Sigmoid colon (tissue), 7 donors: ENCODE results near the gene USP31. TPM values are rescaled to one million over a fixed set of nuclear protein-coding genes. Genes with fewer than 3 reads are reported as not detected.

Experiments
- DNase-seq: peaks from one replicate; pipeline ENCODE4 v3.0.0-alpha.2; 2019
- H3K27ac ChIP-seq, 4 donors: fragments of 200-600 bp; sonication (generic); one replicate each; pipeline ENCODE4 v1.5.1; 2016 to 2019; ENCODE audit warnings: mild to moderate bottlenecking in 1 of 4
- H3K27me3 ChIP-seq, 3 donors: fragments of 200-600 bp; sonication (generic); one replicate each; pipeline ENCODE4 v1.5.1; 2019; ENCODE audit warnings: mild to moderate bottlenecking in 1 of 3
- H3K36me3 ChIP-seq, 4 donors: fragments of 200-600 bp; sonication (generic); one replicate each; pipeline ENCODE4 v1.5.1; 2016 to 2019
- H3K4me1 ChIP-seq, 4 donors: fragments of 200-600 bp; sonication (generic); one replicate each; pipeline ENCODE4 v1.5.1; 2017 to 2019
- H3K4me3 ChIP-seq, 4 donors: fragments of 200-600 bp; sonication (generic); one replicate each; pipeline ENCODE4 v1.5.1; 2017 to 2019; ENCODE audit warnings: mild to moderate bottlenecking in 2 of 4, moderate library complexity in 1 of 4
- H3K9me3 ChIP-seq, 4 donors: fragments of 200-600 bp in 3 of 4; sonication (generic) in 3 of 4; one replicate each; pipeline versions ENCODE4 v1.5.1 to v1.6.1; 2013 to 2019
- CTCF ChIP-seq, 4 experiments: fragments of 450-650 bp in 3 of 4; fragments of 200-600 bp in 1 of 4; IDR thresholded peaks; one replicate each; pipeline ENCODE4 v1.5.1; 2016 to 2019; ENCODE audit warnings: antibody characterized with exemption in 4 of 4, mild to moderate bottlenecking in 3 of 4, moderate library complexity in 2 of 4
- EP300 ChIP-seq, 4 donors: sonication (generic); formaldehyde crosslinking; IDR thresholded peaks; one replicate each; pipeline ENCODE4 v1.6.1; 2017; ENCODE audit warnings: antibody characterized with exemption in 4 of 4
- POLR2A ChIP-seq, 2 donors: fragments of 450-650 bp; IDR thresholded peaks; one replicate each; pipeline ENCODE4 v1.6.1; 2016; ENCODE audit warnings: antibody characterized with exemption in 2 of 2, mild to moderate bottlenecking in 2 of 2, moderate library complexity in 2 of 2
- POLR2AphosphoS5 ChIP-seq, 4 donors: sonication (generic); formaldehyde crosslinking; IDR thresholded peaks; one replicate each; pipeline ENCODE4 v1.6.1; 2017; ENCODE audit warnings: antibody characterized with exemption in 4 of 4
- WGBS, 2 donors: extraction: QIAGEN DNeasy Blood & Tissue Kit; methylation state at CpG; one replicate each; pipeline ENCODE4 v1.1.7; 2013; 5-methylcytosine and 5-hydroxymethylcytosine counted together
- intact Hi-C: fragments of 100-400 bp; cut with DNase I; formaldehyde crosslinking; loops from one replicate; pipeline ENCODE4 v1.15.1; 2023
- polyA plus RNA-seq, 3 donors: library from polyadenylated mRNA; stranded (reverse); fragments of 200-250 nt; gene quantifications; one replicate each; pipeline ENCODE4 v1.2.3, GENCODE V29; 2013
- total RNA-seq, 4 donors: library from RNA; depleted of rRNA; stranded (reverse); fragments of >200 nt; gene quantifications; one replicate each; pipeline ENCODE4 v1.1.0, GENCODE V29; 2016
- donor health status: healthy with polysubstance abuse.
- donor health status: Bipolar disorder and iron deficiency.
- donor health status: healthy.

USP31 gene
- total and polyA plus RNA-seq, 7 donors, result 0.60 to 21.0 (median 12.7) TPM

GRCh38 chr16:23064639-23065038, 84.6 kb downstream of the USP31 start:
- no peaks in the 10 kb centered on the region for H3K9me3 ChIP-seq
- DNase-seq, result no peak
- intact Hi-C loops, result loop anchor here (10.0 kb wide), 1 partner anchor 370 kb away; no protein-coding TSS in a partner anchor
- H3K27me3 ChIP-seq, result no peaks in the 10 kb centered on the region
- no peak overlapping the region for H3K4me3 ChIP-seq
- peaks cover 11 to 34% (median 24%) of the 10 kb centered on the region in 4 donors for H3K36me3 ChIP-seq
- H3K4me1 ChIP-seq, result peaks cover 0 to 16% (median 9%) of the 10 kb centered on the region in 4 donors
- TF ChIP-seq CTCF (IDR thresholded peaks at IDR 0.05) (no peak), POLR2AphosphoS5 (IDR thresholded peaks at IDR 0.05) (no peak), POLR2A (IDR thresholded peaks at IDR 0.05) (no peak)
- no peak overlapping the region for H3K27ac ChIP-seq
- WGBS, 2 donors, result 84 to 85% methylated on average over 9 of the region's 9 CpGs

- Histone ChIP-seq H3K27ac (no peak overlapping the region), H3K9me3 (no peaks in the 10 kb centered on the region), H3K4me3 (no peak overlapping the region), H3K36me3 (peaks cover 0 to 13% (median 3%) of the 10 kb centered on the region in 4 donors), H3K4me1 (peaks cover 0 to 16% (median 9%) of the 10 kb centered on the region in 4 donors), H3K27me3 (no peaks in the 10 kb centered on the region)
- TF ChIP-seq CTCF (IDR thresholded peaks at IDR 0.05), result no peak
- TF ChIP-seq POLR2A (IDR thresholded peaks at IDR 0.05), result no peak
- TF ChIP-seq EP300 (IDR thresholded peaks at IDR 0.05), result no peak
- no peak for TF ChIP-seq POLR2AphosphoS5 (IDR thresholded peaks at IDR 0.05)
- WGBS, 2 donors, result 79 to 89% methylated on average over 5 of the region's 5 CpGs
- intact Hi-C loops, result loop anchor here (10.0 kb wide), 1 partner anchor 372 kb away; no protein-coding TSS in a partner anchor
- DNase-seq, result no peak
Observed at GRCh38 chr16:23062524-23062923, 86.7 kb downstream of the USP31 start.

- Histone ChIP-seq H3K9me3 (no peaks in the 10 kb centered on the region), H3K36me3 (peaks cover 0 to 4% (median 0%) of the 10 kb centered on the region in 4 donors), H3K27ac (no peak overlapping the region), H3K27me3 (no peaks in the 10 kb centered on the region), H3K4me3 (no peak overlapping the region), H3K4me1 (peaks cover 0 to 16% (median 9%) of the 10 kb centered on the region in 4 donors)
- WGBS, 2 donors, result 68 to 79% methylated on average over 7 of the region's 7 CpGs
- intact Hi-C loops, result loop anchor here (2.0 to 10.0 kb wide), 2 partner anchors 163 to 373 kb away; no protein-coding TSS in a partner anchor
- TF ChIP-seq EP300 (IDR thresholded peaks at IDR 0.05), result no peak
- TF ChIP-seq CTCF (IDR thresholded peaks at IDR 0.05), result no peak
- TF ChIP-seq POLR2AphosphoS5 (IDR thresholded peaks at IDR 0.05), result no peak
- TF ChIP-seq POLR2A (IDR thresholded peaks at IDR 0.05), result no peak
- no peak for DNase-seq
Observed at GRCh38 chr16:23061669-23062068, 87.6 kb downstream of the USP31 start.

- Histone ChIP-seq H3K9me3 (no peaks in the 10 kb centered on the region), H3K4me1 (peaks cover 0 to 16% (median 9%) of the 10 kb centered on the region in 4 donors), H3K4me3 (no peak overlapping the region), H3K27ac (no peak overlapping the region), H3K36me3 (no peaks in the 10 kb centered on the region), H3K27me3 (no peaks in the 10 kb centered on the region)
- TF ChIP-seq POLR2AphosphoS5 (IDR thresholded peaks at IDR 0.05) (no peak), CTCF (IDR thresholded peaks at IDR 0.05) (peak; percentile 34 to 82 (median 67))
- peak; percentile 85 for DNase-seq
- 16 to 30% methylated on average over 9 of the region's 9 CpGs for WGBS, 2 donors
- intact Hi-C loops, result loop anchor here (2.0 to 10.0 kb wide), 2 partner anchors 162 to 374 kb away; no protein-coding TSS in a partner anchor
Observed at GRCh38 chr16:23060458-23061320, 88.6 kb downstream of the USP31 start.
